Superior temporal gyrus (tissue), 1 donor: Measurements from ENCODE around the gene FAM83C.
A peak's percentile ranks its signal among the peaks of the same experiment; 100 is the strongest.

Source experiments
- DNase-seq: peaks from one replicate; pipeline ENCODE4 v3.0.0-alpha.2; 2016; ENCODE audit errors: extremely low spot score

Gene FAM83C

GRCh38 chr20:35237486-35237885 lies 54.7 kb downstream of the FAM83C start:
- no peak for DNase-seq

- DNase-seq, result peak; percentile 21
These were observed 56.3 kb downstream of the FAM83C start for GRCh38 chr20:35235881-35236280.
